ENCODE measurements around the gene FNBP1L.

The FNBP1L gene

GRCh38 chr1:93584261-93585003, 136.5 kb downstream of the FNBP1L start (continued):
- 0 out of 2 replicates have a peak, but pooled peaks have one; percentile 19 for TF ChIP-seq PRDM4 (tag by site-specific recombination; IDR thresholded peaks at IDR 0.05)
- TF ChIP-seq SCRT1 (tag by site-specific recombination; IDR thresholded peaks at IDR 0.05; ENCODE audit: borderline replicate concordance), result 0 out of 2 replicates have a peak, but pooled peaks have one; percentile 32
- no peak for TF ChIP-seq ZNF488 (tag by site-specific recombination; IDR thresholded peaks at IDR 0.05)
- no peak for TF ChIP-seq ZNF692 (tag by site-specific recombination; IDR thresholded peaks at IDR 0.05)
- TF ChIP-seq TRIM28 (IDR thresholded peaks at IDR 0.05; ENCODE audit: borderline replicate concordance, low read length), result no peak
- TF ChIP-seq ZFP3 (tag by site-specific recombination; IDR thresholded peaks at IDR 0.05; ENCODE audit: low read depth), result no peak
- TF ChIP-seq MZF1 (tag by site-specific recombination; IDR thresholded peaks at IDR 0.05; ENCODE audit: borderline replicate concordance), result peak; percentile 14; the same call in 1 of the 2 replicates
- TF ChIP-seq ZBTB44 (tag by site-specific recombination; IDR thresholded peaks at IDR 0.05), result peak; percentile 90
- no peak for TF ChIP-seq ZNF704 (tag by site-specific recombination; IDR thresholded peaks at IDR 0.05)
- TF ChIP-seq ZNF48 (tag by site-specific recombination; IDR thresholded peaks at IDR 0.05), result no peak
- TF ChIP-seq ZFP37 (tag by site-specific recombination; IDR thresholded peaks at IDR 0.05), result no peak
- 0 out of 2 replicates have a peak, but pooled peaks have one; percentile 25 for TF ChIP-seq ZNF423 (tag by site-specific recombination; IDR thresholded peaks at IDR 0.05)
- no peak for TF ChIP-seq MYNN (tag by site-specific recombination; IDR thresholded peaks at IDR 0.05; ENCODE audit: borderline replicate concordance)
- peak; percentile 50 for TF ChIP-seq PRDM6 (tag by site-specific recombination; IDR thresholded peaks at IDR 0.05)
- TF ChIP-seq GLIS1 (tag by site-specific recombination; IDR thresholded peaks at IDR 0.05), result peak; percentile 90
- TF ChIP-seq ZNF2 (tag by site-specific recombination; IDR thresholded peaks at IDR 0.05), result no peak
- no peak for TF ChIP-seq KLF7 (tag by site-specific recombination; IDR thresholded peaks at IDR 0.05; ENCODE audit: borderline replicate concordance)
- TF ChIP-seq SETDB1 (IDR thresholded peaks at IDR 0.05; ENCODE audit: insufficient read length, low read length), result no peak
- no peak for TF ChIP-seq ZBTB48 (tag by site-specific recombination; IDR thresholded peaks at IDR 0.05)
- no peak for TF ChIP-seq ZNF670 (tag by site-specific recombination; IDR thresholded peaks at IDR 0.05; ENCODE audit: low read depth)
- no peak for TF ChIP-seq ZNF23 (tag by site-specific recombination; IDR thresholded peaks at IDR 0.05; ENCODE audit: borderline replicate concordance)
- TF ChIP-seq ZNF555 (tag by site-specific recombination; conservative IDR thresholded peaks at IDR 0.05), result no peak
- TF ChIP-seq ZNF248 (tag by site-specific recombination; IDR thresholded peaks at IDR 0.05), result no peak
- no peak for TF ChIP-seq ZNF146 (tag by site-specific recombination; IDR thresholded peaks at IDR 0.05)
- TF ChIP-seq ZNF114 (tag by site-specific recombination; IDR thresholded peaks at IDR 0.05), result no peak
- no peak for TF ChIP-seq ZNF16 (tag by site-specific recombination; IDR thresholded peaks at IDR 0.05; ENCODE audit: low read depth)
- TF ChIP-seq ZNF473 (tag by site-specific recombination; IDR thresholded peaks at IDR 0.05), result no peak
- no peak for TF ChIP-seq YY1 (tag by site-specific recombination; IDR thresholded peaks at IDR 0.05)
